ENCODE data around the gene ACVR1. TPM values are rescaled to one million over a fixed set of nuclear protein-coding genes. Genes with fewer than 3 reads are reported as not detected.

ACVR1 gene
- total RNA-seq, 2 donors from 2014 or later, result 25.0 to 35.0 TPM

- peaks cover 6% of the 10 kb centered on the region for H3K36me3 ChIP-seq
- no peak overlapping the region for H3K4me3 ChIP-seq
- H3K27me3 ChIP-seq (replicated peaks; ENCODE audit: insufficient read depth), result no peaks in the 10 kb centered on the region
- DNase-seq (ENCODE audit: low spot score) (no peak), ATAC-seq (ENCODE audit: insufficient number of reproducible peaks, low FRiP score, low read depth) (no peak)
- peaks cover 0 to 19% of the 10 kb centered on the region in 2 donors for H3K4me1 ChIP-seq (ENCODE audit: control insufficient read depth in 1 of 2, low read depth in 2 of 2)
- no peaks in the 10 kb centered on the region for H3K9me3 ChIP-seq
- TF ChIP-seq, protein P1, sequence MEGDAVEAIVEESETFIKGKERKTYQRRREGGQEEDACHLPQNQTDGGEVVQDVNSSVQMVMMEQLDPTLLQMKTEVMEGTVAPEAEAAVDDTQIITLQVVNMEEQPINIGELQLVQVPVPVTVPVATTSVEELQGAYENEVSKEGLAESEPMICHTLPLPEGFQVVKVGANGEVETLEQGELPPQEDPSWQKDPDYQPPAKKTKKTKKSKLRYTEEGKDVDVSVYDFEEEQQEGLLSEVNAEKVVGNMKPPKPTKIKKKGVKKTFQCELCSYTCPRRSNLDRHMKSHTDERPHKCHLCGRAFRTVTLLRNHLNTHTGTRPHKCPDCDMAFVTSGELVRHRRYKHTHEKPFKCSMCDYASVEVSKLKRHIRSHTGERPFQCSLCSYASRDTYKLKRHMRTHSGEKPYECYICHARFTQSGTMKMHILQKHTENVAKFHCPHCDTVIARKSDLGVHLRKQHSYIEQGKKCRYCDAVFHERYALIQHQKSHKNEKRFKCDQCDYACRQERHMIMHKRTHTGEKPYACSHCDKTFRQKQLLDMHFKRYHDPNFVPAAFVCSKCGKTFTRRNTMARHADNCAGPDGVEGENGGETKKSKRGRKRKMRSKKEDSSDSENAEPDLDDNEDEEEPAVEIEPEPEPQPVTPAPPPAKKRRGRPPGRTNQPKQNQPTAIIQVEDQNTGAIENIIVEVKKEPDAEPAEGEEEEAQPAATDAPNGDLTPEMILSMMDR (IDR thresholded peaks at IDR 0.05), result no peak
- H3K27ac ChIP-seq, result no peak overlapping the region
Measured at GRCh38 chr2:157748371-157749142, 127.6 kb downstream of the ACVR1 start.

DNA sequence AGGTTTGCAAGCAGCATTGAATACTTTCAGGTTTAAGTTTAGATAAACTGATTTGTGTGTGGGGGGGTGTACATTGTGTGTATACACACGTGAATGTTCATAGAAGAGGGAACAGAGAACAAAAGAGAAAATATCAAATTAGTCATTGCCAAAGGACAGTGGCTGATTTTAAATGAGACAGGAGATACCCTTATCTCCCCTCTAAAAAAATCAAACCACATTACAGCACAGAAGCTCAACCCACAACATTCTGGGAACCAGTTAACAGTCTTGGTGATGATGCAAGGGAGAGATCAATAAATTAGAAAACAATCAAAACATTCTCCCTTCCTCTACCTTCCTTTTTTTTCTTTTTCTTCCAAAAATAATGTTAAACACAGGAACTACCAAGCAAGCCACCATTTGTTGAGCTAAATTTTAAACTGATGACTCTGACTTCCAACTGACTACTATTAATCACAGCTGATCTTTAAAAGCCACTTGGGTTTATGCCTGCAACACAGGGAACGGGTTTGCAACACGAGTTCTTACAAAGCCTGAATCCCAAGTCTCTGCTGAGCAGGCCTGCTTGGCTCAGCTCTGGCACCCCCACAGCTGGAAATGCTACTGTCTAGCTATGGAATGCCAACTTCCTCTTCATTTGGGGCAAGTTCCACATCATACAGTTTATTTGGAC, 128.3 kb downstream of the ACVR1 start:
- H3K27me3 ChIP-seq (replicated peaks; ENCODE audit: insufficient read depth), result no peaks in the 10 kb centered on the region
- H3K36me3 ChIP-seq, result peaks cover 6% of the 10 kb centered on the region
- DNase-seq (ENCODE audit: low spot score) (no peak), ATAC-seq (ENCODE audit: insufficient number of reproducible peaks, low FRiP score, low read depth) (no peak)
- TF ChIP-seq, protein P1 (IDR thresholded peaks at IDR 0.05), result no peak
- no peak overlapping the region for H3K27ac ChIP-seq
- peaks cover 0 to 17% of the 10 kb centered on the region in 2 donors for H3K4me1 ChIP-seq (ENCODE audit: control insufficient read depth in 1 of 2, low read depth in 2 of 2)
- H3K4me3 ChIP-seq, result no peak overlapping the region
- no peaks in the 10 kb centered on the region for H3K9me3 ChIP-seq

GRCh38 chr2:157747280-157747679, 128.8 kb downstream of the ACVR1 start:
- Histone ChIP-seq H3K9me3 (no peaks in the 10 kb centered on the region), H3K27ac (no peak overlapping the region), H3K36me3 (peaks cover 6% of the 10 kb centered on the region), H3K27me3 (replicated peaks; ENCODE audit: insufficient read depth) (no peaks in the 10 kb centered on the region), H3K4me3 (no peak overlapping the region), H3K4me1 (ENCODE audit: control insufficient read depth in 1 of 2, low read depth in 2 of 2) (peaks cover 0 to 11% of the 10 kb centered on the region in 2 donors)
- DNase-seq (ENCODE audit: low spot score), result no peak
- TF ChIP-seq, protein P1 (IDR thresholded peaks at IDR 0.05), result no peak
- no peak for ATAC-seq (ENCODE audit: insufficient number of reproducible peaks, low FRiP score, low read depth)

GRCh38 chr2:157746234-157746950, 129.7 kb downstream of the ACVR1 start:
- H3K27me3 ChIP-seq (replicated peaks; ENCODE audit: insufficient read depth), result no peaks in the 10 kb centered on the region
- H3K9me3 ChIP-seq, result no peaks in the 10 kb centered on the region
- peaks cover 6% of the 10 kb centered on the region for H3K36me3 ChIP-seq
- no peak for ATAC-seq (ENCODE audit: insufficient number of reproducible peaks, low FRiP score, low read depth)
- no peak overlapping the region for H3K4me3 ChIP-seq
- H3K27ac ChIP-seq, result no peak overlapping the region
- TF ChIP-seq, protein P1 (IDR thresholded peaks at IDR 0.05), result no peak
- DNase-seq (ENCODE audit: low spot score), result no peak
- H3K4me1 ChIP-seq (ENCODE audit: control insufficient read depth in 1 of 2, low read depth in 2 of 2), result peaks cover 0 to 3% of the 10 kb centered on the region in 2 donors

DNA sequence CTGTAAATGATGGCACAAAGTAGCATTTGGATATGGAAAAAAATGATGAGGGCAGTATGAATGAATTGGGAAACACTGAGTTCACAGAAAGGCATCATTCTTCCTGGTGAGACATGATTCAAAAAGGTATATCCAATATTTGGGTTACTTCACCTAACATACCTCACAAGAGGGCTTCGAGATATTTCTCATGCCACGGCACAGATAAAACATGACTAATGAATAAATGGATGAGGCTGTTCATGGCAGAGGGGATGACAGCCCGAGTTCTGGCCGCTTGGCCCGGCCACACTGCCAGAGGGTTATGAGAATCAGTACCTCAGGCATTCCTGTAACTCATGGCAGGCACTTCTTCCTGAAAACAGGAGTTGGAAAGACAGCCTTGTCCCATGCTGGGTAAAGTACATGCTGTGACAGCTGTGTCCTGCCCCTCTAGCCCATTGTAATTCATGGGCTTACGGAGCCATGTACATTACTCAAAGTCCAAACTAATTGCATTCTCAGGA, 131.5 kb downstream of the ACVR1 start:
- ATAC-seq (ENCODE audit: insufficient number of reproducible peaks, low FRiP score, low read depth), result no peak
- DNase-seq (ENCODE audit: low spot score), result no peak
- Histone ChIP-seq H3K9me3 (no peaks in the 10 kb centered on the region), H3K27ac (no peak overlapping the region), H3K4me1 (ENCODE audit: control insufficient read depth in 1 of 2, low read depth in 2 of 2) (no peaks in the 10 kb centered on the region), H3K36me3 (no peaks in the 10 kb centered on the region), H3K27me3 (replicated peaks; ENCODE audit: insufficient read depth) (no peaks in the 10 kb centered on the region), H3K4me3 (no peak overlapping the region)
- TF ChIP-seq, protein P1 (IDR thresholded peaks at IDR 0.05), result no peak

Measured in thoracic aorta (tissue), 2 donors.